CD4-positive, alpha-beta T cell treated with Interleukin-15 for 1 hour (primary cell): ENCODE results near the gene PACRG.

Source experiments
- DNase-seq: peaks from one replicate; pipeline ENCODE4 v3.0.0-alpha.2; 2020

PACRG gene

DNA sequence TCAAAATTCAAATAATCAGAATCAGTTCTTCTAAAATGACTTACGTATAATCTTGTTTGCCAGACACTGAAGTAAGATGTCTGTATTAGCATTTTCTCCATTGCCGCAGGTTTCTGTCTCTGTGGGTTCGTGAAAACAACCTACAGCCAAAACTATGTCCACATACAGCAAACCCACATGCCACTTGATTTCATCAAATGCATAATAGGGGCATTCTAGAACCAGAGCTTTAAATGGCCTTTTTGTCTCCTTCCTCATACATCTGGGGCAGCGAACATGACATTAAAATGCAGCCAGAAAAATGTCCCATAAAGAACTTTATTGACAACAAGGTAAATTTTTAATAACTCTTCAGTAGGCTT, 596.5 kb downstream of the PACRG start:
- DNase-seq: no peak

- no peak for DNase-seq
Observed at GRCh38 chr6:163324688-163325389, 597.1 kb downstream of the PACRG start.

GRCh38 chr6:163325390-163325784, 597.6 kb downstream of the PACRG start:
- DNase-seq: no peak

GRCh38 chr6:163327165-163327880, 599.5 kb downstream of the PACRG start:
- DNase-seq: no peak

DNA sequence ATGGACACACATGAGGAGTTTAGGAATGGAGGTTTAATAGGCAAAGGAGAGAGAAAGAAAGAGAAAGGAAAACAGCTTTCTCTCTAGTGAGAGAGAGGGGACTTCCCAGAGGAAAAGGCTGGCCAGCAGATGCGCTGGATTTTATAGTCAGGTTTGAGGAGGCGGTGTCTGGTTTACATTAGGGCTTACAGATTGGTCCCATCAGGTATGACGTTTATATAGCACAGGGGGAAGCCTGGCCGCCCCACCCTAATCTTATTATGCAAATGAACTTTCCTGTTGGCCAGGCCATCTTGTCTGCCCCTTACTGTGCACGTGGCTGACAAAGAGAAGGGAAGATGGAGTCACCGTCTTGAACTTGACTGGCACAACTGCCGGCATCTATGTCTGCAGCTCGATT, 600.1 kb downstream of the PACRG start:
- no peak for DNase-seq

GRCh38 chr6:163328411-163328810, 600.6 kb downstream of the PACRG start:
- DNase-seq: no peak

- no peak for DNase-seq
Observed at GRCh38 chr6:163329991-163330390, 602.2 kb downstream of the PACRG start.

DNA sequence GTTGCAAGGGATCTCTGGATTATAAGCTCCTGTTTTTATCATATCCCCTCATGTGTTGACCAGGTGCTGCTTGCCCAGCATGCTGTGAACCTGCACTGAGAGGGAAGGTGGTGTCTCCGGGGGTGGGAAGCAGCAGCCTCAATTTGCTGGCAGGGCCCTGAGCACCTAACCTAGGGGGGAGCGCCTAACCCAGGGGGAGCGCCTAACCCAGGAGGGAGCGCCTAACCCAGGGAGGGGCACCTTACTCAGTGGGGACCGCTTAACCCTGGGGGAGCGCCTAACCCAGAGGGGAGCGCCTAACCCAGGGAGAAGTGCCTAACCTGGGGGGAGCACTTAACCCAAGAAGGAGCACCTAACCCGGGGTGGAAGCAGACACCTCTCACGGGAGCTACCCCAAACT, 603.5 kb downstream of the PACRG start:
- DNase-seq: no peak

GRCh38 chr6:163332575-163332974, 604.8 kb downstream of the PACRG start:
- no peak for DNase-seq

DNA sequence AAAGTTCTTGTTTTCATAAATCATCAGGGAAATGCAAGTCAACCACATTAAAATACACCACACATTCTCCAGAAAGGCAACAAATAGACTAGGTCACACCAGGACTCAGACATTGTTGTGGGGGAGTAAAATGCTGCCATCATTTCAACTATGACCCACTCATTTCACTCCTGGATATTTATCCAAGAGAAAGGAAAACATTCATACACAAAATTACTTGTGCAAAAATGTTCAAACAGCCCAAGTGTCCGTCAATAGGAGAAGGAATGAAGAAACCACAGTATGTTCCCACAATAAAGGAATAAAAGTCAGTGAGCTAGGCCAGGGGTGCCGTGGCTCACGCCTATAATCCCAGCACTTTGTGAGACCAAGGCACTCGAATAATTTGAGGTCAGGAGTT, 605.3 kb downstream of the PACRG start:
- DNase-seq: no peak

DNA sequence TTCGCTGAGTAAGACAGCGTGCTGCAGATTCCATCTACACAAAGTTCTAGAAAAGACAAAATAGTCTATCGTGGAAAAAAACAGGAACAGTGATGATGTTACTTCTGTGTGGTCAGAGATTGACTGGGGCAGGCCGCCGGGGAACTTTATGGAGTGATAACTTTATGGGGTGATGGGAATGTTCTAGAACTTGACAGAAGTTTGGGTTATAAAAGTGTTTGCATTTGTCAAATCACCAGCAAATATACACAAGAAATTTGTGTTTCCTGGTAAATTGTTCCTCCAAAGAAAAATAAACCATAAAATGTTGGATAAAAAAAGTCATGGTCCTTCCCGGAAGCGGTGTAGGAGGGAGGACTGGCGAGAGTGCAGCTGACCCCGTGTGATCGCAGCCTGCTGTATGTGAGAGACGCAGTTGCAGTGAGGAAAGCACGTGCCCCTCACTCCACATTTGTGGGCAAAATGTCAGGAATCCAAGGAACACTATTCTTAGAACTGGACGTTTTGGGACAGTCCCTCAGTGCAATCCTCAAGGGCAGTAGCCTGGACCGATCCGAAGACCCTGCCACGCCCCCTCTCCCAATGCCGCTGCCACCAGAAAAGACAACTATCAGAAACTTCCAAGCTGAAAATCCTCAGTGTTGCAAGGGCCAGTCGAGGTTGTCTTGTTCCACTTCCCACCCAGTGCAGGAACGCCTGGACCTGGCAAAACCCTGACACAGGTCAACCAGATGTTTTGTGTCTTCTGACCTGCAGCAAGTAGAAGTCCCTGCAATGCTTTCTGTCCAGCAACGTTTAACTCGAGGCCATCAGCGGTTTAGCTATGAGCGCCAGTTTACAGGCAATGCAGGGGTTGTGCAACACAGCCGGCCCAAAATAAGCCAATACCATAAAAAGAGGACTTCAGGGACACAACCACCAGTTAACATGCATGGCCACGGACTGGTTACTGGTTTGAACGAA, 606.2 kb downstream of the PACRG start:
- DNase-seq: no peak

- peak; percentile 6 for DNase-seq
Observed at GRCh38 chr6:163335056-163335455, 607.3 kb downstream of the PACRG start.

DNA sequence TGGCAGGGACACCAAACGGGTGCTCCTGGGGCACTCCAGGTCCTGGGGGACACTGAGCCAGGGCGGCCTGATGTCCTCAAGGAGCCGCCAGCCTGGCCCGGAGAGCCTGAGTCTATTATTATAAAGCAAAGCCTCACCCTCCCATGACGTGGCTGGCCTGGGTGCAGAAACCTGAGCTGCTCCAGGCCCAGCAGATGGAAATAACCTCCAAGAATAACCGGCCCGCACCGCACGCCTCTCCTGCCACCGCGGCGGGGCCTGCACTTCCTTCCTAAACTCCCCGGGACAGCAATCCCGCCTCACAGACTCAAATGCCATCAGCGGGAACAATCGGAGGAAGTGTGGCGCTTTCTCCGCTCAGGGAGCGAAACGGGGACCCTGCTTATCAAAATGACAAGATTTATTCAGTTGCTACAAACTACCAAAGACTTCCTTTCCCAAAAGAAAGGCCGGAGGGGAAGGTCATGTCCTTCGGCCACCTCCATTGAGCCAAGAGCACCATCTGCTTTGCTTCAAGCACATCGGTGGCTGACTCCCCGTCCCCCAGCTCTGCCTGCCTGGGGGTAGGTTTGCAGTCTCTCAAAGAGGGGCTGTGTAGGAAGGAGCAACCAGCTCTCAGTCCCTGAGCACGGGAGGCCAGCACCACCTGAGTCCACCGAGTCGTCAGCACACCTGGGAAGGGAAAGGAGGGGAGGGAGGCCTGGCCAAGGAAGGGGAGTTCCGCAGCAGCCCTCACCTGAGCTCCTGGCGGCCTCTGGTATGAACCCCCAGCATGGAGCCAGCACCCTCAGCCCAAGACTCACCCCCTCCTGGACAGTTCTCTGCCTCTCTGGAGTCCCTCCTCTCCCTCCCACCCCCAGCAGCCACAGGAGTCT, 608.1 kb downstream of the PACRG start:
- DNase-seq: no peak

DNA sequence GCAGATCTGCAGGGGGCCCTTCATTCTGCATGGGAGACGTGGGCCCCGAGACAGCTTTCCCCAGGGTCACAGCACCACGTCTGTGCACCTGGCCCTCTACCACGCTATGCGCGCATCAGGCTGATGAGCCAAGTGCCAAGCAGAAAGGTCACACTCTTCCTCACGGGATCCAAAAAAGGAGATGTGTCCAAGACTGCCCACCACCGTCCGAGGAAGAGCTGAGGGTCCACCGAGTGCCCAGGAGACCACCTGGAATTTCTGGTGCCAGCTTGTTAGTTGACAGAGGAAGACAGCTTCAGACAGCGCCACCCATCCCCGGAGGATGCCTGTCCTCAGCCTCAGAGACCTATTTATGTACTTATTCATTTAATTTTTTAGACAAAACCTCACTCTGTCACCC, 609.2 kb downstream of the PACRG start:
- DNase-seq: no peak

DNA sequence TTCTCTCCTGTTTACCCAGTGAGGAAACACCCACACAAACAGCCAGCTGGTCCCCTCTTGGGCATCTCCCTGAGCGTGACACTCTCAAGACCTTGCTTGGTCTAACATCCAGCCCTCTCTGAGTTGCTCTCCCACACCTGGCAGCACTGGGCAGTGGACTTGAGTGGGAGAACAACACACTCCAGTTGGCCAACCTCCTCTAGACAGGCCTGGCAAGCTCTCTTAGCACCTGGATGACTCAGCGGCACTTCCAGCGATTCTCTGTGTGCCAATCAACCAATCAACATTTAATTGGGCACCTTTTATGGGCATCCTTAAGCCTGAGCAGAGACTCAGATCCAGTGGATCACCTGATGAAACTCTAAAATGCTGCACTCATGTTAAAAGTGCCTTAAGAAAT, 610.2 kb downstream of the PACRG start:
- no peak for DNase-seq

DNA sequence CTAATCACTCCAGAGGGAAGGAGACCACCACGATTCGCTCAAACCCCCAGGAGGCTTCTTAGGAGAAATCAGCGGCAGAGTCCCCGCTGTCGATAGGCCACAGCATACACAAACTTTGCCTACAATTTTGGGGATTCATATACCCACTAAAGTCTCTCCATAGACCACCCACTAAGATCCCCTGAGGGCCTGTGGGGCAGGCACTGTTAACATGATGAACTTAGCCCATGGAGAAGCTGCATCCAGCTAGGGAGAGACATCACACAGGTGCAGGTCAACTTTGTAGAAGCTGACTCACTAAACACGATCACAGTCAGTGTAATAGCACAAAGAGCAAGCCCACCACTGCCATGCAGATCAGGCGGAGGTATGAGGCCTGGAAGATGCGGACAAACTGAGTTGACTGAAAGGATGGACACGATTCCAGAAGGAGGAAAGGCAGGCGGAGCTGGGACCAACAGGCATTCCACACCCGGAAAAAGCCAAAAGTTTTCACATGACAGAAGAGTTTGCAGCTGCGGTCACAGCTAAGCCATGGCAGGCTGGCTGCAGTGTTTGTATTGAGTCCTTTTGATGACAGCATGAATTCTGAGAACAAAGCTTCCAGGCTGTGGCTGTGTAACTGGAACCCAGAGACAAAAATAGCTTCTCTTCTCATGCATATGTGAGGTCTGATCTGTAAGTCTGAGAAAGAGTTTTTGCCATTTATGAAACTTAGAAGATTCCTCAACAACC, 611.1 kb downstream of the PACRG start:
- DNase-seq: no peak

- no peak for DNase-seq
Observed at GRCh38 chr6:163339466-163339865, 611.7 kb downstream of the PACRG start.

GRCh38 chr6:163340201-163340887, 612.6 kb downstream of the PACRG start:
- no peak for DNase-seq

DNA sequence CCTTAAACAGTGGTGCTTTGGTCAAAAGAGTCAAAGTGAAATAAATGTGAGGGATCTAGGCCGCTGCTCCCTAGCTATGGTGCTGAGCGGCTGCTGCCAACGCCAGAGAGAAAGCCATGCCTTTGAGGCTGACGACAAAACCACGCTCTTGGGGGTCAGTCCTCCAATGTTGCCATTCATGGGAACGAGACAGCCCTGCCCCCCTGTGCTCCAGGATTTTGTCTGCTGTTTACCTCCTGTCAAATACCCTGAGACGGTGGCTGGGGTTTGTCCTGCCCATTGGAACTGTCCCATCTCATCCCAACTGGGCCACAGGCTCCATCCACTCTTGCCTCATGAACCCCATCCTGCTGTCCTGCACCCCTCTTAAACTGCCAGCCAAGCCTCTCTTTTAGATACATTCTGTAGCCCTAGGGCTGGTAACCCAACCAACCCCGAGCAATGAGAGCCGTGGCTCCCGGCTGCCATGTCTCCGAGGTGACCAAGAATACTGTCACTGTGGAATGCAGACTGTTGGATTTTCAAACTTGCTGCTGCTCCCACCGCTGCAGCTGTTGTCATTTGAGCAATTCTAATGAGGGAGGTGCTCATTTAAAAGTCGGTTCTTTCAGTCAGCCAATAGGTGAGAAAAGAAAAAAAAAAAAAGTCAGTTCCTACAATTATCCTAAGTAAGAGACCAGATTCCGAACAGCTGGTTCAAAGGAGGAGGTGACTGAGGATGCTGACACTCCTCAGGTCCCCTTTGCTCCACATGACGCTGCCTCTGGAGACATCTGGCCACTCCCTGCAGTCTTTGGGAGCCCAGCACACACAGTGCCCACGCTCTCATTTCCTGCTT, 613.7 kb downstream of the PACRG start:
- no peak for DNase-seq
